SH-SY5Y (cell line): Measurements from ENCODE around the gene CFAP141.

ENCODE experiments used
- GATA2 ChIP-seq: IDR thresholded peaks from 2 replicates; pipeline ENCODE4 v1.6.1; 2011; ENCODE audit warnings: mild to moderate bottlenecking, low read depth, low read length
- GATA3 ChIP-seq: IDR thresholded peaks from 2 replicates; pipeline ENCODE4 v1.6.1; 2011; ENCODE audit warnings: low read depth, mild to moderate bottlenecking, low read length, moderate library complexity

CFAP141 gene

GRCh38 chr1:154182344-154183045 lies 23.6 kb downstream of the CFAP141 start:
- TF ChIP-seq GATA2 (no peak), GATA3 (no peak)

DNA sequence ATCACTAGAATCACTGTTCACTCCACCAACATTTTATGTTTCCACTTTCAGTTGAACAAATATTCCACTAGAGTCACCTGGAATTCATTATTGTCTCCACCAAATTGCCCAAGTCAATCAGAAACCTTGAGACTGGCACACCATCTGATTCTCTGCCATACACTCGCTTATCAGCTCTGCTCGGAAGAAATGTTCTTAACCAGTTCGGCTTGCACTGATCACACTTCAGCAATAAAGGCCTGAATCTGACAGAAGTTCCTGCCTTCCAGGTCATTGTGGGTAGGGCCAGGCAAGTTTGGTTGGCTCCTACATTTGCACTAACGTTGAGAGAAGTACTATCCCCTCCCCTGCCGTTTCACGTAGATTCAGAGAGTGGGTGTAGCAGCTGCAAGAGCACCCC lies 24.2 kb downstream of the CFAP141 start:
- no peak for TF ChIP-seq GATA2
- no peak for TF ChIP-seq GATA3

GRCh38 chr1:154179946-154180687 lies 26.0 kb downstream of the CFAP141 start:
- no peak for TF ChIP-seq GATA3
- peak; percentile 13; the same call in 1 of the 2 replicates for TF ChIP-seq GATA2

DNA sequence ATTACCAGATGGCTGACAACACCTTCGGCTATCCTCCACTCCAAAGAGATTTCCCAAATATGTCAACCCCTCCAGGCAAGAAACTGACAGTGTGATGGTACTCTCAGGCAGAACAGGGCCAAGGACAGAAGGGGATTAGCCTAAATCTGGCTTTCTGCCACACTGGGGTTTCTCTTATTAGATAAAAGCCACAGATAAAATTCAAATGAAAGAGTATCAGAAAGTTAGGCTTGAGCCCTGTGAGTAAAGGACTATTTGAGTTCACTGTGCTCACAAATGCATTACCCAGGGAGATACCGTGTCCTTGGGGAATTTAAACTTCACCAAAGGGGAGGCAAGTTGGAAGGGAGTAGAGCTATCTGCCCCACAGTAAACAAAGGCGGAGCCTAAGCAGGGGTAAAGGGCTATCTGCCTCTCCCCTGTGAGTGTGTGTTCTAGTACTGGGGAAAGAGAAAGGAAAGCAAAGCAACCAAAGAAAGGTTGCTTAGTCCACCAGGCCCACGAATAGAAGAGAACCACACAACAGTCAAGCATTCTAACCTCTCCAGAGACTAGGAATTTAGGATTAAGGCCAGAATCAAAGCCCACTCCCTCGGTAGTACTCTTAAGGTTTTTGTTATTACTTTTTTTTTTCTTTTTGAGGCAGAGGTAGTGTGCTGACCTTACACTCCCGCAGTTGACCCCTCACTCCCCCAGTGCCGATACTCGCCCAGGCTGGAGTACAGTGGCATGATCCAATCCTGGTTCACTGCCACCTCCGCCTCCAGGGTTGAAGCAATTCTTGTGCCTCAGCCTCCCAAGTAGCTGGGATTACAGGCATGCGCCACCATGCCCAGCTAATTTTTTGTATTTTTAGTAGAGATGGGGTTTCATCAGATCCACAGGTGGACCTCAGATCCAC lies 27.0 kb downstream of the CFAP141 start:
- no peak for TF ChIP-seq GATA3
- TF ChIP-seq GATA2, result no peak

GRCh38 chr1:154178013-154178412 lies 28.1 kb downstream of the CFAP141 start:
- no peak for TF ChIP-seq GATA2
- no peak for TF ChIP-seq GATA3

DNA sequence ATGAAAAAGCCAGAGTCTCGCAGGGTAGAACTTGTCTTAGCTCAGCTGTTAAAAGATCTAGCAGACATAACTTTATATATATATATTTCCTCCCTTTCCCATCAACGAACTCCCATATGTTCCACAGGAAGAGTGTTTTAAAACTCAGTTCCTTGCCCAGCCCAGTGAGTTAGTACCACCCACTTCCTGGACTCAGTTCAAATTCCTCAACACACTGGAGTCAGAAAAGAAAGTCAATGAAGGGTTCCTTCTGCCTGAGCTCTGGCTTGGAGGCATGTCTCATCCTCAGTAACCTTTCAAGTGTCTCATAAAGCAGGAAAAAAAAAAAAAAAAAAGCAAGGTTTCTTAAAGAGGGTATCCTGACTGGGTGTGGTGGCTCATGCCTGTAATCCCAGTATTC lies 29.8 kb downstream of the CFAP141 start:
- TF ChIP-seq GATA3 (no peak), GATA2 (no peak)

DNA sequence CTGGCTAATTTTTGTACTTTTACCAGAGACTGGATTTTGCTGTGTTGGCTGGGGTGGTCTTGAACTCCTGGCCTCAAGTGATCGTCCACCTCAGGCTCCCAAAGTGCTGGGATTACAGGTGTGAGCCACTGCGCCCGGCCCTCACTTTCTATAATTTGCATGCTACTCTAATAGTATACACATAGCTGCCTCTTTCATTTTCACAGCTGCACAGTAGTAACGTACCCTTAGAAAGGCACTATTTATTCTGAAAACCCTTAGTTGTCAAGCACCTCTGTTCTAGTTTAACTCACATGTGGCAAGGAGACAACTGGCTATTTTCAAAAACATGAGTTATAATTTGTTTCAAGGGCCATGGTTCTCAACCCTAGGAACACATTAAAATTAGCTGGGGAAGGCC lies 31.5 kb downstream of the CFAP141 start:
- TF ChIP-seq GATA2 (no peak), GATA3 (no peak)

DNA sequence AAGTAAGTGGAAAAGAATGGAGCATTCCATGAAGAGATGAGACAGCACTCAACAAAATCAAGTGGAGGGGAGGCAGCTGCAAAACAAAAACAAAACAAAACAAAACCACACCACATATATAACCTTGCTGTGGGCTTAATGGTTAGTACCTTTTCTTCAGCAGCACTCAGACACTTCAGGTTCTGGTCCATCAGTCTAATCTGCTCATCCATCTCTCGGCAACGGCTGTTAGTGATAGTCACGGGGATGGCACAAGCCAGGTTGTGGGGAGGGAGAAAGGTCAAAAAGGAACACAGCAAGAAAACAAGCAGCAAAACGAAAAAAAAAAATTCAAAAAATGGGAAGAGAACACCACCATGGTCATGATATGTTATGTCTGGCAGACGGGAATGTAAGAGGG lies 34.3 kb downstream of the CFAP141 start:
- TF ChIP-seq GATA2 (no peak), GATA3 (no peak)

DNA sequence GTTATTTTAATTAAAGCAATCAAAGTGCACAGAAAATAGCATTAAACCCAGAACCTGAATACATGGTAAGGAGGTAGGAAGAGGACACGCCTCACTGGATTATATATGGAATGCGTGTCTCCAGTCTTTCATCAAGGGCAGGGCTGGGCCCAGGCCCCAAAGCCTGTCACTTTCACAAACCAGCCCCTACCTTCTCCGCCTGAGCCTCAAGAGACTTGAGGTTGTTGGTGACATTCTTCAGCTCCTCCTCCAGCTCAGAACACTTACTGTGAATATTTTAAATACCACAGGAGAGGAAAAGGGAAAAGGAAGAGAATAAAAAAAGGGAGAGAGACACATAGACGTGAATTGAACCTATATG lies 34.9 kb downstream of the CFAP141 start:
- no peak for TF ChIP-seq GATA3

DNA sequence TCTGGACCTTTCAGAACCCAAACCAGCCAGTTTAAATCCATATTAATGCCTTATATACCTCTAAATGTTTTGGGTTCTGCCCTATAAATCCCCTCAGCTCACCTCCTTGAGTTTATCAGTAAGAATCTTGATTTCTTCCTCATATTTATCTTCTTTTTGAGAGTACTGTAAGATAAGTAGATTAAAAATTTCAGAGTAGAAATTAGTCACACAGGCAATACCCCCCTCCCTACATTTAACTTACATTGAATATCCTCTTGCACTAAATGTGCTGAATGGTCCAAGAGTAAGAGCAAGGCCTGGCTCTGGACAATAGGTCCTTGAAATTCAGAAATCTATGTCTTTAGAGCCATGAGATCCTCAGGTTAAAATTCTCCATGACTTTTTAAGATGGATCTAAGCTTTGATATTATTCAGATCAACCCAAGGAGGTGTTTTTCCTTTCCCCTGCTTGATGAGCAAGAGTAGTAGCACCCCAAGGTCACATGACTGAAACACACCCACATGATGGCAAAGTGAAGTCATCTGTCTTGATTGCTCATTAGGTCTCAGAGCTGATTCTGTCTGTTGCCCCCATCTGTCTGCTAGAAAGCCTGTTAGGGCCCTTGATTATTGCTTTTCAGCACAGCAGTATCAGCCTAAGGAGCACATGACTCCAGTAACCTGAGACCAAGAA lies 35.4 kb downstream of the CFAP141 start:
- no peak for TF ChIP-seq GATA3
- no peak for TF ChIP-seq GATA2

DNA sequence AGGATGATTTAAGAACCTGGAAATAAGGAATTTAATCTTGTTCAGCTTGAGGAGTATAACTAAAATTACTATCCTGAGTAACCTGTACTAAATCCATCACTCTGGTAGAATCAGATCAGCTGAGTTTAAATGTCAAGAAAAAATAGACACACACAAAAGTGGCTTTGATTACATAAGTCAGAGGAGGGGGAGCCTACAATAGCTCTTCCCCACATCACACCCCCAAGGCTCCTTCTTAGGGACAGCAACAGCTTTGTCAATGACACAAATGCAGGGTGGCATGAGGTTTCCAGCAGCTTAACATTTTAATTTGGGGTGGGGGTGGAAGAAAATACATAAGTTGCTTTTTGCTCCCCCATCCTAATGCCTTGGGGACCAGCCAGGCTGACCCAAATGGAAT lies 38.7 kb downstream of the CFAP141 start:
- TF ChIP-seq GATA3 (no peak), GATA2 (no peak)

DNA sequence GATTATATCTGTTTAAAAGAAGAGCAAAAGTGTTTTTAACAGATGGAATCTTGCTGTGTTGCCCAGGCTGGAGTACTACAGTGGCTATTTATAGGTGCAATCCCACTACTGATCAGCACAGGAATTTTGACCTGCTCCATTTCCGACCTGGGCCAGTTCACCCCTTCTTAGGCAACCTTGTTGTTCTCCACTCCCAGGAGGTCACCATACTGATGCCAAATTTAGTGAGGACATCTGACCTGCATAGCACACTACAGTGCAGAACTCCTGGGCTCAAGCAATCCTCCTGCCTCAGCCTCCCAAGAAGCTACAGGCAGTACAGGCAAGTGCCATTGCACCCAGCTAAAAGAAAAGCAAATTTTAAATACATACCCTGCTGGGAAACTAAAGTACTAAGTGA lies 39.9 kb downstream of the CFAP141 start:
- no peak for TF ChIP-seq GATA2
- TF ChIP-seq GATA3, result no peak

DNA sequence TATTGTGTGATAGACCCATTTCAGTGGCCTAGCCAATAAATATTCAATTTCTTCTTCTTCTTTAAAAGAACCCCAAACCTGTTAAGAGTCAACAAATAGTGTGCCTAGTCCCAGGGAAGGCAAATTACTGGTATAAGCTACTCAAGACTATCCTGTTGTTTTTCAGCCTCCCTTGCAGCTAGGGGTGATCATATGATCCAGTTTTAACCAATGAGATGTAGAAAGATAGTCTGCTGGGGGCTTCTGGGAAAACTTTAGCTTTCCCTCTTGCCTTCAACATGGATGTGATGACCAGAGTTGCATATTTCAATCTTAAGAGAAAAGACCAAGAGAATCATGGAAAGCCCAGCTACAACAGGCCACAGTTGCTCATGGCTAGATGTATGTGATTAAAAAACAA lies 46.6 kb downstream of the CFAP141 start:
- no peak for TF ChIP-seq GATA3
- no peak for TF ChIP-seq GATA2
